Fibroblast of lung (primary cell): ENCODE data around the gene KANTR.

Experiments
- CTCF ChIP-seq, 2 donors: IDR thresholded peaks in 1 of 2; conservative IDR thresholded peaks in 1 of 2; 1 replicate in 1 of 2; 2 replicates in 1 of 2; pipeline ENCODE4 v1.5.1; 2011 to 2012; ENCODE audit warnings: low read length in 2 of 2, control low read depth in 1 of 2, inconsistent platforms in 1 of 2, low read depth in 1 of 2, mild to moderate bottlenecking in 1 of 2
- EZH2 ChIP-seq: IDR thresholded peaks from 2 replicates; pipeline ENCODE4 v1.5.1; 2012; ENCODE audit warnings: low read length, control low read depth, mild to moderate bottlenecking; ENCODE audit errors: missing control alignments

- TF ChIP-seq CTCF (conservative IDR thresholded peaks at IDR 0.05 in 1 of 2, IDR thresholded peaks at IDR 0.05 in 1 of 2; ENCODE audit: low read depth in 1 of 2, low read length in 2 of 2) (no peak), EZH2 (no peak)
Observed at GRCh38 chrX:53094582-53094905, 602 bp downstream of the KANTR start.
